Stimulated activated CD8-positive, alpha-beta memory T cell treated with anti-CD3 and anti-CD28 coated beads, Interleukin-2, amount 100 ng/mL, for 48 hours (primary cell): ENCODE data around the gene LPCAT1.
"Not testable (repeated sequence)": the region's sequence is repeated elsewhere in the genome, so short reads cannot be mapped to it uniquely, and the experiment has no call there.

Source experiments
- DNase-seq, 2 donors: peaks; one replicate each; pipeline ENCODE4 v3.0.0-alpha.2; 2020; ENCODE audit warnings: low read depth in 2 of 2

The LPCAT1 gene

DNA sequence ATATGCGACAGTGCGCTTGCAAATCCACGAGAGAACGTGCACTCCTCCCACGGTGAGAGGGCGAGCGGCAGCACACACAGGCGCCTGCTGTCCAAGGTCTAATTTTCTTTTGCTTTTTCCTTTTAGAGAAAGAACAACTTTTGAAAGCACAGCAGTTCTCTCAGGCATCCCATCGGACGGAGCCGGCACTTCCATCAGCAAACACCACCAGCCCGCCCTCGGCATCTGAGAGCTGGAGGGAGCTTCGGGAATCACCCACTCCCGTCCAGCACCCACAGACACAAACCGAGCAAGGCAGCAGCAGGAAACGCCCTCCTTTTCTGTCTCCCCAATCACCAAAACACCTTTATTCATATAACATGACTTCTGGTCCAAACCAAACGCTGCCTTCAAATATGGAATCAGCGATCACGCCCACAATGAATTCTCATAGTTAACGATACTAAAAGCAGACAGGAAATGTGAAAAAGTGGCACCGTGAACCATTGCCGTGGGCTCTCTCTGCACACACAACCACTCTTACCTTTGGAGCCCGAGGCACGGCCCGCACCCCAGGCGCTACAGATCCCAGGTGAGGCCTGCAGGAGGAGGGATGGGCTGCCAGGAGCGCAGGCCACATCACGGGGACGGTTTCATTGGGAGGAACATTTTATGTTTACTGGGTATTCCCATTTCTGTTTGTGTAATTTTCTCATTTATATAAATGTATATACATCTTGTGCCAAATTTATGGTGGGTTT is 14.2 kb downstream of the LPCAT1 start:
- no peak for DNase-seq

- DNase-seq, result no peak
Measured at GRCh38 chr5:1508659-1509290, 15.0 kb downstream of the LPCAT1 start.

DNA sequence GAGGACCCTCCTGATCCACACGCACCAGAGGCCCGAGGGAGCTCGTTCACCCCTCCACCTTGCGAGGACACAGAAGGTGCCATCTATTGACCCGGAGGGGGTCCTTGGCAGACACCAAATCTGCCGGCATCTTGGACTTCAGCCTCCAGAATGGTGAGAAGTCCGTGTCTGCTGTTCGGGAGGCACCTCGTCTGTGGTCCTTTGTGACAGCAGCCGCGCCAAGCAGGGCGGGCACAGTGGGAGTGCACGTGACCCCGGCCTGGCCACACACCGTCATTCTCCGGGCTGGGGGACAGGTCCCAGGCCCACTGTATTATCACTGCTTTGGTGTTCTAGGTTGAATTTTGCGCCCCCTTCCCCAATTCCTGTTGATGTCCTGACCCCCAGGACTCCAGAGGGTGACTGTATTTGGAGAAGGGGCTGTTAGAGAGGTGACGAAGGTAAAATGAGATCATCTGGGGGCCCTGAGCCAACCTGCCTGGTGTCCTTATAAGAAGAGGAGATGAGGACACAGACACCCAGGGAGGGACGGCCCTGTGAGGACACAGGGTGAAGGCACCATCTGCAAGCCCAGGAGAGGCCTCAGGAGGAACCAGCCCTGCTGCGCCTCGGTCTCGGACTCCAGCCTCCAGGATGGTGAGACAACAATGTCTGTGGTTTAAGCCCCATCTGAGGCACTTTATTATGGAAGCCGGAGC is 15.7 kb downstream of the LPCAT1 start:
- DNase-seq, result no peak

- no peak for DNase-seq
Measured at GRCh38 chr5:1507457-1507856, 16.3 kb downstream of the LPCAT1 start.

DNA sequence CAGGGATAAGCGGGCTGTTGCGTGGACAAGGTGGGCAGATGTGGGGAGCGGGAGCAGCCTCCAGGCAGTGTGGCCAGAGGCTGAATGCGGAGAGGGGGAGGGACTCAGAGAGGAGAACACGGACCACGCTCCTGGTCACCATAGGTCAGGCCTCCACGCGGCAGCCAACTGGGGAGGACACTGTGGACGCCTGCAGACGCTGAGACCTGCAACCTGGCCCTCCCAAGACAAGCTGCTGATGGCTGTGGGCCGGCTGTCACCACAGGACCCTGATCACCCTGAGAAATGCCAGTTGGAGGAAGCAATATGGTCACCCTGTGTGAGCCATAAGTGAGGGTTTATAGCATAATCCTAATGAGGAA is 16.8 kb downstream of the LPCAT1 start:
- no peak for DNase-seq

GRCh38 chr5:1506242-1507013 is 17.3 kb downstream of the LPCAT1 start:
- DNase-seq, result no peak

GRCh38 chr5:1505506-1506241 is 18.1 kb downstream of the LPCAT1 start:
- DNase-seq, result no peak

- DNase-seq, result not testable (repeated sequence)
Measured at GRCh38 chr5:1505089-1505488, 18.7 kb downstream of the LPCAT1 start.

DNA sequence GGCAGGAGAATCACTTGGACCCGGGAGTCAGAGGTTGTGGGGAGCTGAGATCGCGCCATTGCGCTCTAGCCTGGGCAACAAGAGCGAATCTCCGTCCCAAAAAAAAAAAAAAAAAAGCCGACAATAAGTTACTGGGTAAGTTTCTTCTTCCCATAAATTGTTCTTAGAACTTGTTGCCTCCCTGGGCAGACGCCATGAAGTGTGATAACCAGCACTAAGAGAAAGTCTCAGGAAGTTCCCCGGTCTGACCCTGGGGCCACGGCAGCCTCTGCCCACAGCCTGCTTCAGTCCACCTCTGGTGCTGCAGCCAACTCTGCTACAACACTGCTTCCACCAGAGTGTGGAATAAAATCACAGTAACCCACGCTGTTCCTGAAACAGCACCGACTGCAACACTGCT is 19.1 kb downstream of the LPCAT1 start:
- no peak for DNase-seq

DNA sequence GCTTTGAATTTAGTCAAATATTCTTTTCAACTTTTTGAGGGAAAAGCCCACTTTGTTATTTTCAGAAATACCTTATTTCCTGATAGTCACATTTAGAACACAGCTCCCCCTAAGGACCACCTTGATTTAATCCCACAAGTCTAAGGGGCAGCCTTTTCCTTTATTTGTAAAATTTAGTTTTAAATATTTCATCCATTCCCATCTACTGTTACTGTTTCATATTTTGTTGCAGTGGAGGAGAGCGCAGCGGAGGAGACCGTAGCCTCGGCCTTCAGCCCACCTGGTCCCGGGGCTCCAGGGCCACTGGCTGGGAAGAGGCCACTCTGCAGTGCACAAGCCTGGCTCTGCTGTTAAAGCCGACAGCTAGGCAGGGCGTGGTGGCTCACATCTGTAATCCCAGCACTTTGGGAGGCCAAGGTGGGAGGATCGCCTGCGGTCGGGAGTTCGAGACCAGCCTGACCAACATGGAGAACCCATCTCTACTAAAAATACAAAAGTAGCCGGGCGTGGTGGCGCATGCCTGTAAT is 19.6 kb downstream of the LPCAT1 start:
- no peak for DNase-seq

GRCh38 chr5:1503241-1504068 is 20.3 kb downstream of the LPCAT1 start:
- DNase-seq, result no peak

DNA sequence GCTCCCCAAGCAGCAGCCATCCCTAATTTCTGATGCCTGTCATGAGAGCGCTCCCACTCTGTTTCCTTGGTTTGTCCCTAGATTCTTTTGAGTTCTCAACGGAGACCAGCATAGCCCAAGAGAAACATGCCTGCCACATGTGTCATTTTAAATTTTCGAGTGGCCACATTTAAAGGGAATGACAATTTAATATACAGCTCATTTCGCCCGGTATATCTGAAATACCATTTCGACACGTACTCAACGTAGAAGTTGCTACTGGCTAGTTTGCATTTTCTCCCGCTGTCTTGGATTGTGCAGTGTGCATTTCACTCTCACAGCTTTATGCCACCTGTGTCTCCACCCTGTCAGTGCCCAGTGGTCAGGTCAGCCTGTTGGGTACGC is 21.0 kb downstream of the LPCAT1 start:
- no peak for DNase-seq

- no peak for DNase-seq
Measured at GRCh38 chr5:1502046-1502736, 21.6 kb downstream of the LPCAT1 start.

DNA sequence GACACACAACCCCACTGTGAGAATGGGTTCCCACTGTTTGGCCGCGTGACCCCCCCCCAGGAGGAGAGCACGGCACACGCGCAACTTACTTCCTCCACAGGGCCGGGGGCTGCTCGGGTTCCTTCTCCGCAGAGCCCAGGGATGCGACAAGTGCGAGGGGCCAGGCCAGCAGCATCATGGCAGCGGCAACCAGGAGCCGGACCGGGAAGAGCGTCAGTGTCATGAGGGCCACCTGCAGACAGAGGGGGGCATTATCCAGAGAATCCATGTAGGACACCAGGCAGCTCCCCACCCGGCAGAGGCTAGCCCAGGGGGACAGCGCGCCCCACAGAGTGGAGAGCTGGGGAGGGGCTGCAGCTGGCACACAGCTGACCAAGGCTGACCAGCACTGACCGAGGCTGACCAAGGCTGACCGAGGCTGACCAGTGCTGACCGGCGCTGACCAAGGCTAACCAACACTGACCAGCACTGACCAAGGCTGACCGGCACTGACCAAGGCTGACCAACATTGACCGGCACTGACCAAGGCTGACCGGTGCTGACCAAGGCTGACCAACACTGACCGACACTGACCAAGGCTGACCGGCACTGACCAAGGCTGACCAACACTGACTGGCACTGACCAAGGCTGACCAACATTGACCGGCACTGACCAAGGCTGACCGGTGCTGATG is 22.3 kb downstream of the LPCAT1 start:
- no peak for DNase-seq

- DNase-seq, result no peak
Measured at GRCh38 chr5:1500411-1501091, 23.2 kb downstream of the LPCAT1 start.

GRCh38 chr5:1499851-1500250 is 23.9 kb downstream of the LPCAT1 start:
- DNase-seq, result no peak

- DNase-seq, result no peak
Measured at GRCh38 chr5:1498623-1499416, 24.9 kb downstream of the LPCAT1 start.
